ENCODE results near the gene MATCAP1. TPM values are rescaled to one million over a fixed set of nuclear protein-coding genes. Genes with fewer than 3 reads are reported as not detected.
A peak's percentile ranks its signal among the peaks of the same experiment; 100 is the strongest.

Gene MATCAP1
- polyA plus RNA-seq, 2 of the 4 experiments (the other 2 are of a cell fraction) = 7.5 to 20.8 TPM

DNA sequence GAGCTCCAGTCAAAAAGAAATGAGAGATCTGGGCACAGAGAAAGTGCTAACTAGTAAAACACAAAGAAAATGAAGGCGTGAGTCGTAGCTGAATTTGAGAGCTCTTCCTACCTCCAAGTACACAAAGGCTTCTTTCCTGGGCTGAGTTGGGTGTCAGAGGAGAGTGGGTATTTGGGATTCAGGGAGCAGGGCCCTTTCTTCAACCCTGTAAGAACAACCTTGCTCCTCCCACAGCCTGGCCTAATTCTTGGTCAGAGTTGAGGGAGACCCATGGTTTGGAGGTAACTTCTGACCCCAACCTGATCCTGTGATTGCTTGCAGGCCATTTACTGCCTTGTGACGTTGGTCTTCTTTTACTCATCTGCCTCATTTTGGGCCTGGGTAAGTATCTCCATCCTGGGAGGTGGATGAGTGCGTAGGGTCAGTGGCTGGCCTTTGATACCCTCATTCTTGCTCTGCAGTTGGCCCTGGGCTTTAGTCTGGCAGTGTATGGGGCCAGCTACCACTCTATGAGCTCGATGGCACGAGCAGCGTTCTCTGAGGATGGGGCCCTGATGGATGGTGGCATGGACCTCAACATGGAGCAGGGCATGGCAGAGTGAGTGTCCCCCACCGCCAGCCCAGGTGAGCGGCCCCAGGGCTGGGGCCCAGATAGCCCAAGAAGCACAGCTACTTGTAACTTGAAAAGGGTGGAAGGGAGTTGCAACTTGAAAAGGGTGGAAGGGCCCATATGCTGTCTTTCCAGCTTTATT is 44.4 kb upstream of the MATCAP1 start:
- peaks cover 13% of the 10 kb centered on the region for H3K4me1 ChIP-seq
- TF ChIP-seq, protein P1, sequence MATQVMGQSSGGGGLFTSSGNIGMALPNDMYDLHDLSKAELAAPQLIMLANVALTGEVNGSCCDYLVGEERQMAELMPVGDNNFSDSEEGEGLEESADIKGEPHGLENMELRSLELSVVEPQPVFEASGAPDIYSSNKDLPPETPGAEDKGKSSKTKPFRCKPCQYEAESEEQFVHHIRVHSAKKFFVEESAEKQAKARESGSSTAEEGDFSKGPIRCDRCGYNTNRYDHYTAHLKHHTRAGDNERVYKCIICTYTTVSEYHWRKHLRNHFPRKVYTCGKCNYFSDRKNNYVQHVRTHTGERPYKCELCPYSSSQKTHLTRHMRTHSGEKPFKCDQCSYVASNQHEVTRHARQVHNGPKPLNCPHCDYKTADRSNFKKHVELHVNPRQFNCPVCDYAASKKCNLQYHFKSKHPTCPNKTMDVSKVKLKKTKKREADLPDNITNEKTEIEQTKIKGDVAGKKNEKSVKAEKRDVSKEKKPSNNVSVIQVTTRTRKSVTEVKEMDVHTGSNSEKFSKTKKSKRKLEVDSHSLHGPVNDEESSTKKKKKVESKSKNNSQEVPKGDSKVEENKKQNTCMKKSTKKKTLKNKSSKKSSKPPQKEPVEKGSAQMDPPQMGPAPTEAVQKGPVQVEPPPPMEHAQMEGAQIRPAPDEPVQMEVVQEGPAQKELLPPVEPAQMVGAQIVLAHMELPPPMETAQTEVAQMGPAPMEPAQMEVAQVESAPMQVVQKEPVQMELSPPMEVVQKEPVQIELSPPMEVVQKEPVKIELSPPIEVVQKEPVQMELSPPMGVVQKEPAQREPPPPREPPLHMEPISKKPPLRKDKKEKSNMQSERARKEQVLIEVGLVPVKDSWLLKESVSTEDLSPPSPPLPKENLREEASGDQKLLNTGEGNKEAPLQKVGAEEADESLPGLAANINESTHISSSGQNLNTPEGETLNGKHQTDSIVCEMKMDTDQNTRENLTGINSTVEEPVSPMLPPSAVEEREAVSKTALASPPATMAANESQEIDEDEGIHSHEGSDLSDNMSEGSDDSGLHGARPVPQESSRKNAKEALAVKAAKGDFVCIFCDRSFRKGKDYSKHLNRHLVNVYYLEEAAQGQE (IDR thresholded peaks at IDR 0.05) = no peak
- TF ChIP-seq GATA3 (IDR thresholded peaks at IDR 0.05; ENCODE audit: borderline replicate concordance) (no peak), KDM5A (IDR thresholded peaks at IDR 0.05) (no peak), RAD21 (conservative IDR thresholded peaks at IDR 0.05 in 1 of 2, IDR thresholded peaks at IDR 0.05 in 1 of 2) (no peak), ESRRA (IDR thresholded peaks at IDR 0.05; ENCODE audit: borderline replicate concordance, low read length) (no peak), CBX2 (IDR thresholded peaks at IDR 0.05; ENCODE audit: borderline replicate concordance, low read depth) (no peak), HEYL (CRISPR knock-in tag; IDR thresholded peaks at IDR 0.05) (no peak), POLR2AphosphoS2 (conservative IDR thresholded peaks at IDR 0.05; ENCODE audit: low read length) (no peak), SREBF2 (IDR thresholded peaks at IDR 0.05) (no peak), MAFK (IDR thresholded peaks at IDR 0.05; ENCODE audit: partially characterized antibody) (no peak), CBX8 (IDR thresholded peaks at IDR 0.05) (no peak), CHD2 (IDR thresholded peaks at IDR 0.05; ENCODE audit: low read length, partially characterized antibody) (no peak), JUNB (IDR thresholded peaks at IDR 0.05) (no peak), EHMT2 (IDR thresholded peaks at IDR 0.05; ENCODE audit: low read depth) (no peak), HDAC2 (IDR thresholded peaks at IDR 0.05) (no peak), CHD4 (IDR thresholded peaks at IDR 0.05; ENCODE audit: borderline replicate concordance) (no peak)
- TF ChIP-seq, protein P2, sequence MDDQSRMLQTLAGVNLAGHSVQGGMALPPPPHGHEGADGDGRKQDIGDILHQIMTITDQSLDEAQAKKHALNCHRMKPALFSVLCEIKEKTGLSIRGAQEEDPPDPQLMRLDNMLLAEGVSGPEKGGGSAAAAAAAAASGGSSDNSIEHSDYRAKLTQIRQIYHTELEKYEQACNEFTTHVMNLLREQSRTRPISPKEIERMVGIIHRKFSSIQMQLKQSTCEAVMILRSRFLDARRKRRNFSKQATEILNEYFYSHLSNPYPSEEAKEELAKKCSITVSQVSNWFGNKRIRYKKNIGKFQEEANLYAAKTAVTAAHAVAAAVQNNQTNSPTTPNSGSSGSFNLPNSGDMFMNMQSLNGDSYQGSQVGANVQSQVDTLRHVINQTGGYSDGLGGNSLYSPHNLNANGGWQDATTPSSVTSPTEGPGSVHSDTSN (IDR thresholded peaks at IDR 0.05) = no peak
- TF ChIP-seq, protein P3, sequence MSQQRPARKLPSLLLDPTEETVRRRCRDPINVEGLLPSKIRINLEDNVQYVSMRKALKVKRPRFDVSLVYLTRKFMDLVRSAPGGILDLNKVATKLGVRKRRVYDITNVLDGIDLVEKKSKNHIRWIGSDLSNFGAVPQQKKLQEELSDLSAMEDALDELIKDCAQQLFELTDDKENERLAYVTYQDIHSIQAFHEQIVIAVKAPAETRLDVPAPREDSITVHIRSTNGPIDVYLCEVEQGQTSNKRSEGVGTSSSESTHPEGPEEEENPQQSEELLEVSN (IDR thresholded peaks at IDR 0.05; ENCODE audit: borderline replicate concordance, low read depth) = no peak
- no peak for DNase-seq (ENCODE audit: low read depth in 1 of 2, low spot score in 1 of 2)
- H3K27ac ChIP-seq = peak overlapping the region in 1 of 2 experiments; percentile 95; a peak in 1 of 6 replicates
- WGBS (ENCODE audit: missing lambda C conversion rate) = 96% methylated on average over 9 of the region's 9 CpGs
- H3K9me3 ChIP-seq = no peaks in the 10 kb centered on the region
- H3K4me3 ChIP-seq = peak overlapping the region; percentile 83
- ATAC-seq = no peak
- POLR2A ChIA-PET = interaction anchor here (1.8 to 3.1 kb wide), 3 partner anchors 8 to 16 kb away, joined by 12 to 20 read pairs (median 14); no protein-coding TSS in a partner anchor
- peak overlapping the region; percentile 79 for H3K4me2 ChIP-seq
- FAIRE-seq = no peak
- CTCF ChIA-PET = interaction anchor here (0.6 to 14.1 kb wide), 7 partner anchors 11 to 274 kb away, joined by 3 to 138 read pairs (median 9); partner anchors contain the start of genes FHOD1 and SLC9A5

DNA sequence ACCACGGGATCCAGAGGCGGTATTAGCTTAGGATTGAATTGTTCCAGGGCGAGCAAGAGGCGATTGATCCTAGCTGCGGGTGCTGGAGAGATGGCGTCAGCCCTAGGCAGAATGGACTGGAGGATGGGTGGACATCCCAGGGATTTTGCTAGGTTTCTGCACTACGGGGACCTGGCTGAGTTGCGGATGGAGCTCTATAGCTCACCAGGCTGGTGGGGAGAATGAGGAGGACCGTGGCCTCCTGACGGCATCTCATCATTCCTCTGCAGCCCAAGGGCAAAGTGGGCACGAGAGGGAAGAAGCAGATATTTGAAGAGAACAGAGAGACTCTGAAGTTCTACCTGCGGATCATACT is 43.8 kb upstream of the MATCAP1 start:
- WGBS (ENCODE audit: missing lambda C conversion rate) = 12% methylated on average over 7 of the region's 12 CpGs
- Histone ChIP-seq H3K4me2 (peak overlapping the region; percentile 79), H3K4me3 (peak overlapping the region; percentile 83), H3K27ac (peak overlapping the region; percentile 89 to 95), H3K9me3 (no peaks in the 10 kb centered on the region), H3K4me1 (peaks cover 13% of the 10 kb centered on the region)
- CTCF ChIA-PET = interaction anchor here (1.2 to 14.1 kb wide), 9 partner anchors 9 to 273 kb away, joined by 3 to 138 read pairs (median 5); partner anchors contain the start of genes FHOD1 and SLC9A5
- TF ChIP-seq PHF8 (IDR thresholded peaks at IDR 0.05; ENCODE audit: borderline replicate concordance, low read depth) (no peak), EP300 (IDR thresholded peaks at IDR 0.05) (no peak), CHD4 (IDR thresholded peaks at IDR 0.05; ENCODE audit: borderline replicate concordance) (no peak), NR3C1 (IDR thresholded peaks at IDR 0.05) (no peak), CBX2 (IDR thresholded peaks at IDR 0.05; ENCODE audit: borderline replicate concordance, low read depth) (no peak), KDM5A (IDR thresholded peaks at IDR 0.05) (no peak), FOSL2 (IDR thresholded peaks at IDR 0.05) (no peak), FOSL2 (CRISPR knock-in tag; IDR thresholded peaks at IDR 0.05) (no peak), RNF2 (IDR thresholded peaks at IDR 0.05; ENCODE audit: borderline replicate concordance, low read depth) (no peak), CBX8 (IDR thresholded peaks at IDR 0.05) (no peak)
- TF ChIP-seq, protein P4, sequence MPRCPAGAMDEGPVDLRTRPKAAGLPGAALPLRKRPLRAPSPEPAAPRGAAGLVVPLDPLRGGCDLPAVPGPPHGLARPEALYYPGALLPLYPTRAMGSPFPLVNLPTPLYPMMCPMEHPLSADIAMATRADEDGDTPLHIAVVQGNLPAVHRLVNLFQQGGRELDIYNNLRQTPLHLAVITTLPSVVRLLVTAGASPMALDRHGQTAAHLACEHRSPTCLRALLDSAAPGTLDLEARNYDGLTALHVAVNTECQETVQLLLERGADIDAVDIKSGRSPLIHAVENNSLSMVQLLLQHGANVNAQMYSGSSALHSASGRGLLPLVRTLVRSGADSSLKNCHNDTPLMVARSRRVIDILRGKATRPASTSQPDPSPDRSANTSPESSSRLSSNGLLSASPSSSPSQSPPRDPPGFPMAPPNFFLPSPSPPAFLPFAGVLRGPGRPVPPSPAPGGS (IDR thresholded peaks at IDR 0.05) = no peak
- ATAC-seq = no peak
- no peak for FAIRE-seq
- no peak for DNase-seq (ENCODE audit: low read depth in 1 of 2, low spot score in 1 of 2)
- POLR2A ChIA-PET = interaction anchor here (1.2 to 3.1 kb wide), 11 partner anchors 9 to 50 kb away, joined by 3 to 30 read pairs (median 6); partner anchors contain the start of genes E2F4, FHOD1 and SLC9A5
